Hematopoietic multipotent progenitor cell treated with erythropoietin and hydrocortisone succinate and interleukin-3 and kit ligand, for 4 days (in vitro differentiated cells): ENCODE results near the gene RNF138.
"Not testable (repeated sequence)": the region's sequence is repeated elsewhere in the genome, so short reads cannot be mapped to it uniquely, and the experiment has no call there.

Experiments
- DNase-seq: peaks from one replicate; pipeline ENCODE4 v3.0.0-alpha.2; 2015

Gene RNF138

GRCh38 chr18:32176745-32177144 is 85.1 kb downstream of the RNF138 start:
- DNase-seq = not testable (repeated sequence)

GRCh38 chr18:32177530-32177929 is 85.9 kb downstream of the RNF138 start:
- no peak for DNase-seq
